Transverse colon (tissue), 4 donors: Measurements from ENCODE around the gene NFAM1.

Experiments used
- EP300 ChIP-seq: sonication (generic); formaldehyde crosslinking; IDR thresholded peaks from one replicate; pipeline ENCODE4 v1.6.1; 2017; ENCODE audit warnings: antibody characterized with exemption, low read depth
- POLR2A ChIP-seq: fragments of 450-650 bp; IDR thresholded peaks from one replicate; pipeline ENCODE4 v1.6.1; 2016; ENCODE audit warnings: antibody characterized with exemption, mild to moderate bottlenecking, moderate library complexity
- POLR2AphosphoS5 ChIP-seq, 3 donors: sonication (generic); formaldehyde crosslinking; IDR thresholded peaks; one replicate each; pipeline ENCODE4 v1.6.1; 2016; ENCODE audit warnings: antibody characterized with exemption in 3 of 3
- TF ChIP-seq, protein P1 (sequence below), 5 experiments: fragments of 200-600 bp in 3 of 5; fragments of 450-650 bp in 2 of 5; sonication (generic) in 3 of 5; IDR thresholded peaks; 1 replicate in 2 of 5; 2 replicates in 3 of 5; pipeline ENCODE4 v1.5.1; 2016 to 2017; ENCODE audit warnings: antibody characterized with exemption in 5 of 5, inconsistent platforms in 3 of 5, mild to moderate bottlenecking in 2 of 5, moderate library complexity in 1 of 5

DNA sequence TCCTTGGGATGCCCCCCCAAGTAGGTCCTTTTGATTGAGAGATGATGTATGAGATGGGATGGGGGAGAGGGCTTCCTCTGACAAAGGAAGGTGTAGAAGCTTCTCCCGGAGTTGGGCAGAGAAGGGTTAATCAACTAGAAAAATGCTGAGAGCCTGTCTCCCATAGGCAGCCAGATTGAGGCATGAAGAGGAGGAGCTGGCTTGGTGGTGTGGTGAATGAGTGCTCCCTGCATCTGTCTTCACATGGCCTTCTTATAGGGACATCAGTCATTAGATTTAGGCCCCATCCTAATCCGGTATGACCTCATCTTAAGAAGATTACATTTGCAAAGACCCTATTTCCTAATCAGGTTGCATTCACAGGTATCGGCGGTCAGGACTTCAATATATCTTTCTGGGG is 61.1 kb downstream of the NFAM1 start:
- TF ChIP-seq, protein P1, sequence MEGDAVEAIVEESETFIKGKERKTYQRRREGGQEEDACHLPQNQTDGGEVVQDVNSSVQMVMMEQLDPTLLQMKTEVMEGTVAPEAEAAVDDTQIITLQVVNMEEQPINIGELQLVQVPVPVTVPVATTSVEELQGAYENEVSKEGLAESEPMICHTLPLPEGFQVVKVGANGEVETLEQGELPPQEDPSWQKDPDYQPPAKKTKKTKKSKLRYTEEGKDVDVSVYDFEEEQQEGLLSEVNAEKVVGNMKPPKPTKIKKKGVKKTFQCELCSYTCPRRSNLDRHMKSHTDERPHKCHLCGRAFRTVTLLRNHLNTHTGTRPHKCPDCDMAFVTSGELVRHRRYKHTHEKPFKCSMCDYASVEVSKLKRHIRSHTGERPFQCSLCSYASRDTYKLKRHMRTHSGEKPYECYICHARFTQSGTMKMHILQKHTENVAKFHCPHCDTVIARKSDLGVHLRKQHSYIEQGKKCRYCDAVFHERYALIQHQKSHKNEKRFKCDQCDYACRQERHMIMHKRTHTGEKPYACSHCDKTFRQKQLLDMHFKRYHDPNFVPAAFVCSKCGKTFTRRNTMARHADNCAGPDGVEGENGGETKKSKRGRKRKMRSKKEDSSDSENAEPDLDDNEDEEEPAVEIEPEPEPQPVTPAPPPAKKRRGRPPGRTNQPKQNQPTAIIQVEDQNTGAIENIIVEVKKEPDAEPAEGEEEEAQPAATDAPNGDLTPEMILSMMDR (IDR thresholded peaks at IDR 0.05), result no peak
- TF ChIP-seq POLR2A (no peak), POLR2AphosphoS5 (IDR thresholded peaks at IDR 0.05) (no peak), EP300 (no peak)
